HCT116 (cell line): ENCODE data around the gene UNC5C. TPM values are rescaled to one million over a fixed set of nuclear protein-coding genes. Genes with fewer than 3 reads are reported as not detected.

ENCODE experiments used
- ATAC-seq: fragments of 200-7000 bp; cut with Tn5 transposase; 2 replicates; pipeline ENCODE4 v1.9.1; 2020; ENCODE audit warnings: mild to moderate bottlenecking, moderate library complexity
- BruUV-seq: library from RNA; stranded (reverse); fragments of 400-500 nt; replicated peaks from 2 replicates; lab custom pipeline; 2021; lab: Mats Ljungman, UMichigan
- CTCF ChIA-PET: fragments of 300-600 bp; sonication (Branson Sonifier 250); formaldehyde crosslinking; loops from one replicate; lab custom pipeline; 2021; ENCODE audit warnings: antibody characterized with exemption; lab: Charles Lee
- POLR2A ChIA-PET: fragments of 300-600, 350-600 bp; sonication (Branson Sonifier 250); formaldehyde crosslinking; loops from one replicate; lab custom pipeline; 2021; ENCODE audit warnings: antibody characterized with exemption; lab: Charles Lee
- RAD21 ChIA-PET, 2 experiments: fragments of 300-600 bp; sonication (Branson Sonifier 250); formaldehyde crosslinking; loops; one replicate each; lab custom pipeline; 2023; ENCODE audit warnings: low total read pairs in 2 of 2; ENCODE audit not compliant: uncharacterized antibody in 2 of 2, unreplicated experiment in 2 of 2, low non-redundant PET in 1 of 2; lab: Charles Lee
- DNase-seq: peaks from one replicate; pipeline ENCODE4 v3.0.0-alpha.2; 2010; ENCODE audit warnings: low read depth, low spot score
- H2AFZ ChIP-seq: fragments of 200-600 bp; shearing (Covaris generic), sonication (generic); 2 replicates; pipeline ENCODE4 v1.6.1; 2017; ENCODE audit warnings: low read depth, mixed run types, mixed read lengths, antibody characterized with exemption, low read length; ENCODE audit not compliant: poor library complexity, severe bottlenecking
- H3K27ac ChIP-seq: 2 replicates; pipeline ENCODE4 v1.5.1; 2012; ENCODE audit warnings: low read depth, low read length
- H3K27me3 ChIP-seq: fragments of 200-600 bp; sonication (generic); 2 replicates; pipeline ENCODE4 v1.6.1; 2016; ENCODE audit warnings: mixed run types, low read length, mixed read lengths; ENCODE audit not compliant: insufficient read depth
- H3K36me3 ChIP-seq, 2 experiments: fragments of 200-500 bp in 1 of 2; fragments of 200-600 bp in 1 of 2; sonication (Bioruptor generic) in 1 of 2; sonication (generic) in 1 of 2; 2 replicates each; pipeline versions ENCODE4 v1.5.1 to v1.6.1; 2014 to 2016; ENCODE audit warnings: low read length in 2 of 2, inconsistent platforms in 1 of 2, mixed read lengths in 1 of 2, mixed run types in 1 of 2; ENCODE audit not compliant: insufficient read depth in 2 of 2, control insufficient read depth in 1 of 2
- H3K4me1 ChIP-seq, 2 experiments: fragments of 200-600 bp in 1 of 2; sonication (generic) in 1 of 2; 2 replicates each; pipeline versions ENCODE4 v1.5.1 to v1.6.1; 2012 to 2017; ENCODE audit warnings: low read length in 2 of 2, inconsistent platforms in 1 of 2, mild to moderate bottlenecking in 1 of 2, mixed read lengths in 1 of 2, mixed run types in 1 of 2, moderate library complexity in 1 of 2; ENCODE audit not compliant: insufficient read depth in 2 of 2, control insufficient read depth in 1 of 2
- H3K4me2 ChIP-seq: fragments of 200-600 bp; sonication (generic); 2 replicates; pipeline ENCODE4 v1.6.1; 2017; ENCODE audit warnings: mixed run types, low read length, mixed read lengths
- H3K4me3 ChIP-seq, 2 experiments: fragments of 200-600 bp in 1 of 2; sonication (generic) in 1 of 2; replicated peaks in 1 of 2; 2 replicates each; pipeline ENCODE4 v1.5.1; 2011 to 2016; ENCODE audit warnings: low read length in 2 of 2, control low read depth in 1 of 2, low read depth in 1 of 2, mild to moderate bottlenecking in 1 of 2, mixed read lengths in 1 of 2, mixed run types in 1 of 2
- H3K79me2 ChIP-seq: fragments of 200-600 bp; sonication (generic); 2 replicates; pipeline ENCODE4 v1.6.1; 2017; ENCODE audit warnings: mild to moderate bottlenecking, mixed run types, low read length, moderate library complexity, mixed read lengths; ENCODE audit not compliant: insufficient read depth
- H3K9ac ChIP-seq: fragments of 200-600 bp; sonication (generic); 2 replicates; pipeline ENCODE4 v1.6.1; 2016; ENCODE audit warnings: low read length, mixed read lengths
- H3K9me2 ChIP-seq: fragments of 200-600 bp; sonication (generic), shearing (Covaris generic); 2 replicates; pipeline ENCODE4 v1.6.1; 2017; ENCODE audit warnings: mixed run types, mild to moderate bottlenecking, moderate library complexity; ENCODE audit not compliant: insufficient read depth
- H3K9me3 ChIP-seq, 2 experiments: fragments of 200-500 bp in 1 of 2; fragments of 200-600 bp in 1 of 2; sonication (Bioruptor generic) in 1 of 2; sonication (generic) in 1 of 2; 2 replicates each; pipeline ENCODE4 v1.6.1; 2014 to 2017; ENCODE audit warnings: low read length in 2 of 2, mixed read lengths in 2 of 2, inconsistent platforms in 1 of 2, low read depth in 1 of 2, mild to moderate bottlenecking in 1 of 2, mixed run types in 1 of 2, moderate library complexity in 1 of 2; ENCODE audit not compliant: control insufficient read depth in 1 of 2, insufficient read depth in 1 of 2
- H4K20me1 ChIP-seq: fragments of 200-600 bp; sonication (generic), shearing (Covaris generic); 2 replicates; pipeline ENCODE4 v1.6.1; 2017; ENCODE audit warnings: mixed run types, mild to moderate bottlenecking, moderate library complexity; ENCODE audit not compliant: insufficient read depth
- CEBPB ChIP-seq: IDR thresholded peaks from 2 replicates; pipeline ENCODE4 v1.6.1; 2012; ENCODE audit warnings: low read depth
- EZH2phosphoT487 ChIP-seq: fragments of 200-600 bp; IDR thresholded peaks from 2 replicates; pipeline ENCODE4 v1.6.1; 2018; ENCODE audit warnings: antibody characterized with exemption, borderline replicate concordance
- POLR2AphosphoS5 ChIP-seq: IDR thresholded peaks from 2 replicates; pipeline ENCODE4 v1.6.1; 2011; ENCODE audit warnings: mild to moderate bottlenecking, low read depth, low read length, moderate library complexity
- ZFX ChIP-seq: fragments of 450-650 bp; IDR thresholded peaks from 2 replicates; pipeline ENCODE4 v1.6.1; 2017
- intact Hi-C: fragments of 100-400 bp; cut with micrococcal nuclease; formaldehyde crosslinking; loops from 2 replicates; pipeline ENCODE4 v1.10.0; 2022
- total RNA-seq: library from RNA; stranded (reverse); gene quantifications from one replicate; pipeline ENCODE4 v1.2.1, GENCODE V29; 2021; ENCODE audit not compliant: unreplicated experiment
- TF ChIP-seq, protein P1 (sequence below), 3 experiments: fragments of 200-600 bp in 1 of 3; sonication (generic) in 1 of 3; IDR thresholded peaks in 2 of 3; conservative IDR thresholded peaks in 1 of 3; 2 replicates each; pipeline ENCODE4 v1.5.1; 2012 to 2017; ENCODE audit warnings: low read depth in 2 of 3, low read length in 2 of 3, antibody characterized with exemption in 1 of 3, borderline replicate concordance in 1 of 3, control low read depth in 1 of 3, mild to moderate bottlenecking in 1 of 3, mixed read lengths in 1 of 3, mixed run types in 1 of 3, moderate library complexity in 1 of 3; ENCODE audit not compliant: insufficient read depth in 1 of 3
- TF ChIP-seq, protein P2 (sequence below): IDR thresholded peaks from 2 replicates; pipeline ENCODE4 v1.6.1; 2011; ENCODE audit warnings: mild to moderate bottlenecking, low read length, moderate library complexity; ENCODE audit not compliant: insufficient replicate concordance; ENCODE audit errors: extremely low read depth
- TF ChIP-seq, protein P3 (sequence below): IDR thresholded peaks from 2 replicates; pipeline ENCODE4 v1.6.1; 2012

UNC5C gene
- total RNA-seq, 1 experiment from 2014 or later: not detected

DNA sequence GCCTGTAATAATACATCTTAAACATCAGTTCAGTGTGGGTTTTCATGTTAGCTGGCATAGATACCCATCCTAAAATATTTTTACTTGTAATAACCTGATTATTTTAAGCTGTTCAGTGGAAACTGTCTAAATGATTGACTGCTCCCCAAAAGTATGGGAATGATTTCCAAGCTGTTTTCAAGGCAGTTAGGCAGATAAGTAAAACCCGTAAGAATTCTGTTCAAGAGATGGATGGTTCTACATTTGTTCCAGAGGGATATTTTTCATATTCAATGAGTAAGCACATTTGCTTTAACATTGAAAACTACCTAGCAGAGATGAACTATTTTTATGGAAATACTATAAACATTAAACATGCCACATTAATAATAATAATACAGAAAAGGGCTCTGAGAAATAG lies 161.1 kb downstream of the UNC5C start:
- CTCF ChIA-PET: no interaction called here
- no peaks in the 10 kb centered on the region for H3K9me2 ChIP-seq
- no peaks in the 10 kb centered on the region for H3K4me1 ChIP-seq
- no peak overlapping the region for H3K27ac ChIP-seq
- H3K79me2 ChIP-seq: no peaks in the 10 kb centered on the region
- no peak overlapping the region for H3K9ac ChIP-seq
- H3K4me3 ChIP-seq: no peak overlapping the region
- TF ChIP-seq CEBPB (no peak), EZH2phosphoT487 (no peak), POLR2AphosphoS5 (no peak), ZFX (no peak)
- TF ChIP-seq, protein P1, sequence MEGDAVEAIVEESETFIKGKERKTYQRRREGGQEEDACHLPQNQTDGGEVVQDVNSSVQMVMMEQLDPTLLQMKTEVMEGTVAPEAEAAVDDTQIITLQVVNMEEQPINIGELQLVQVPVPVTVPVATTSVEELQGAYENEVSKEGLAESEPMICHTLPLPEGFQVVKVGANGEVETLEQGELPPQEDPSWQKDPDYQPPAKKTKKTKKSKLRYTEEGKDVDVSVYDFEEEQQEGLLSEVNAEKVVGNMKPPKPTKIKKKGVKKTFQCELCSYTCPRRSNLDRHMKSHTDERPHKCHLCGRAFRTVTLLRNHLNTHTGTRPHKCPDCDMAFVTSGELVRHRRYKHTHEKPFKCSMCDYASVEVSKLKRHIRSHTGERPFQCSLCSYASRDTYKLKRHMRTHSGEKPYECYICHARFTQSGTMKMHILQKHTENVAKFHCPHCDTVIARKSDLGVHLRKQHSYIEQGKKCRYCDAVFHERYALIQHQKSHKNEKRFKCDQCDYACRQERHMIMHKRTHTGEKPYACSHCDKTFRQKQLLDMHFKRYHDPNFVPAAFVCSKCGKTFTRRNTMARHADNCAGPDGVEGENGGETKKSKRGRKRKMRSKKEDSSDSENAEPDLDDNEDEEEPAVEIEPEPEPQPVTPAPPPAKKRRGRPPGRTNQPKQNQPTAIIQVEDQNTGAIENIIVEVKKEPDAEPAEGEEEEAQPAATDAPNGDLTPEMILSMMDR (IDR thresholded peaks at IDR 0.05 in 2 of 3, conservative IDR thresholded peaks at IDR 0.05 in 1 of 3; ENCODE audit: borderline replicate concordance in 1 of 3, insufficient read depth in 1 of 3, low read depth in 2 of 3, low read length in 2 of 3): no peak
- TF ChIP-seq, protein P2, sequence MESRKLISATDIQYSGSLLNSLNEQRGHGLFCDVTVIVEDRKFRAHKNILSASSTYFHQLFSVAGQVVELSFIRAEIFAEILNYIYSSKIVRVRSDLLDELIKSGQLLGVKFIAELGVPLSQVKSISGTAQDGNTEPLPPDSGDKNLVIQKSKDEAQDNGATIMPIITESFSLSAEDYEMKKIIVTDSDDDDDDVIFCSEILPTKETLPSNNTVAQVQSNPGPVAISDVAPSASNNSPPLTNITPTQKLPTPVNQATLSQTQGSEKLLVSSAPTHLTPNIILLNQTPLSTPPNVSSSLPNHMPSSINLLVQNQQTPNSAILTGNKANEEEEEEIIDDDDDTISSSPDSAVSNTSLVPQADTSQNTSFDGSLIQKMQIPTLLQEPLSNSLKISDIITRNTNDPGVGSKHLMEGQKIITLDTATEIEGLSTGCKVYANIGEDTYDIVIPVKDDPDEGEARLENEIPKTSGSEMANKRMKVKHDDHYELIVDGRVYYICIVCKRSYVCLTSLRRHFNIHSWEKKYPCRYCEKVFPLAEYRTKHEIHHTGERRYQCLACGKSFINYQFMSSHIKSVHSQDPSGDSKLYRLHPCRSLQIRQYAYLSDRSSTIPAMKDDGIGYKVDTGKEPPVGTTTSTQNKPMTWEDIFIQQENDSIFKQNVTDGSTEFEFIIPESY: no peak
- TF ChIP-seq, protein P3, sequence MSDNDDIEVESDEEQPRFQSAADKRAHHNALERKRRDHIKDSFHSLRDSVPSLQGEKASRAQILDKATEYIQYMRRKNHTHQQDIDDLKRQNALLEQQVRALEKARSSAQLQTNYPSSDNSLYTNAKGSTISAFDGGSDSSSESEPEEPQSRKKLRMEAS: no peak
- TF ChIP-seq, all 23 proteins: peak for 0
- H2AFZ ChIP-seq: no peak overlapping the region
- no peaks in the 10 kb centered on the region for H4K20me1 ChIP-seq
- RAD21 ChIA-PET: no interaction called here
- intact Hi-C loops: no loop called here
- no peaks in the 10 kb centered on the region for H3K27me3 ChIP-seq
- no peak for DNase-seq
- H3K9me3 ChIP-seq: no peaks in the 10 kb centered on the region
- H3K4me2 ChIP-seq: no peak overlapping the region
- POLR2A ChIA-PET: no interaction called here
- no TSS peak for BruUV-seq
- ATAC-seq: no peak
- no peaks in the 10 kb centered on the region for H3K36me3 ChIP-seq
